KBM-7 (cell line): Measurements from ENCODE around the gene SAMD1.
A peak's percentile ranks its signal among the peaks of the same experiment; 100 is the strongest.

ENCODE experiments used
- DNase-seq: peaks from one replicate; pipeline ENCODE4 v3.0.0-alpha.2; 2015
- in situ Hi-C: fragments of 300-500 bp; cut with MboI; formaldehyde crosslinking; loops from 2 replicates; pipeline ENCODE4 v1.14.3; 2020; ENCODE audit warnings: low sequenced_read_pairs, low pct_unique_long_range_greater_than_20kb, mixed read lengths

Gene SAMD1

DNA sequence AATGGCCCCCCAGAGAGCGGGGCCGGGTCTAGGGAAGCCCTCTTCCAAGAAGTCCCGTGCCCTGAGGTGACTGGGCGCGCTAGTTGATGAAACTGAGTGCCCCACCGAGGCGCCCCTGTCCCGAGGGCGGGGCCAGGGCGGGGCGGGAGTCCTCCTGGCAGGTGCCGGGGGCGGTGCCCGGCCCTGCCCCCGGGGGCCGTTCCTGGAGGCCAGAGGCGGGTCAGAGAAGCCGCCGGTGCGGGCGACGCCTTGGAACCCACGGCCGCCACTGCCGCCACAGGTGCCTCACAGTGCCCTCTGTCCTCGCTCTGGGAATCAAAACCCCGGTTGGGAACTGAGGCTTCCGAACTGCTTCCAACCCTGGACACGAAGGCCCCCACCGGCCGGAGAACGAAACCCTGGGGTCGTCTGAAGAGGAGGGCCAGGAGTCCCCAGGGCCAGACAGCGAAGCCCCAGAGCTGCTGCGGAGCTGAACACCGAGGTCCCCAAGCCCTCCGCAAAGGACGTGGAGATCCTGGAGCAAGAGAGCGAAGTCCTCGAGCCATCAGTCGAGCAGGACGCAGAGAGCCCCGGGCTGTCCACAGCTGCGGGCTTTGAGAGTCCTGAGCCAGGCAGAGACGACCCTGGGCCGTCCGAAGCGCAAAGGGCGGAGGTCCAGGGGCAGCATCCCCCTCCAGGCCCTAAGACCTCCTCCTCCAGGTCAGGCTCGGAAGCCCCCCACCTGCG is 17.9 kb downstream of the SAMD1 start, which contains the start of gene MISP3:
Gene MISP3 (plus strand): TSS at position 252 of the 726 bp plus-strand sequence. CDS start 524 bp downstream, outside the sequence.
- peak; percentile 42 for DNase-seq
- in situ Hi-C loops = loop anchor here (25.0 kb wide), 1 partner anchor 185 kb away; the partner anchor contains the start of gene NANOS3

DNA sequence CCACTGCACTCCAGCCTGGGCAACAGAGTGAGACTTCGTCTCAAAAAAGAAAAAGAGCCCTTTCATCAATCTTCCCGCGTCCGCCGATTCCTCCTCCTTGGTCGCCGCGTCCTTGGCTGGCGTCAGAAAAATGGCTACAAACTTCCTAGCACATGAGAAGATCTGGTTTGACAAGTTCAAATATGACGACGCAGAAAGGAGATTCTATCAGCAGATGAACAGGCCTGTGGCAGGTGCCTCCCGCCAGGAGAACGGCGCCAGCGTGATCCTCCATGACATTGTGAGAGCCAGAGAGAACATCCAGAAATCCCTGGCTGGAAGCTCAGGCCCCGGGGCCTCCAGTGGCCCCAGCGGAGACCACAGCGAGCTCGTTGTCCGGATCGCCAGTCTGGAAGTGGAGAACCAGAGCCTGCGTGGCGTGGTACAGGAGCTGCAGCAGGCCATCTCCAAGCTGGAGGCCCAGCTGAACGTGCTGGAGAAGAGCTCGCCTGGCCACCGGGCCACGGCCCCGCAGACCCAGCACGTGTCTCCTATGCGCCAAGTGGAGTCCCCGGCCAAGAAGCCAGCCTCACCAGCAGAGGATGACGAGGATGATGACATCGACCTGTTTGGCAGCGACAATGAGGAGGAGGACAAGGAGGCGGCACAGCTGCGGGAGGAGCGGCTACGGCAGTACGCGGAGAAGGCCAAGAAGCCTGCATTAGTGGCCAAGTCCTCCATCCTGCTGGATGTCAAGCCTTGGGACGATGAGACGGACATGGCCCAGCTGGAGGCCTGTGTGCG is 20.1 kb downstream of the SAMD1 start:
- in situ Hi-C loops = loop anchor here (25.0 kb wide), 1 partner anchor 183 kb away; the partner anchor contains the start of gene NANOS3

DNA sequence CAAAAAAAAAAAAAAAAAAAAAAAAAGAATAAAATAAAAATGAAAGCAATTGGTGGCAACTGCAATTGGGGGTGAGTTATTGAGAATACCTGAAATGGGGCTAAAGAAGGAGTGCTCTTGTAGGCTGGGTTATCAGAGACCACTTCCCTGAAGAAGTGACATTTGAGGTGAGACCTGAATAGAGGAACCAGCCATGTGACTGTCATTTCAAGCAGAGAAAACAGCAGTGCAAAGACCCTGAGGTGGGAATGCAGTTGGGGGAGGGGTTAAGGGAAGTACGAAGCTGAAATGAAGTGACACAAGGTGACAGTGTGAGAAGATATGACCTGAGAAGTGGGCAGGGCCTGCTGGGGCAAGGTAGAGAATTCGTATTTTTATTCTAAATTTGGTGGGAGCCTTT is 24.4 kb downstream of the SAMD1 start:
- in situ Hi-C loops = loop anchor here (25.0 kb wide), 1 partner anchor 179 kb away; the partner anchor contains the start of gene NANOS3
- DNase-seq = peak; percentile 34

More for the DNA sequence above, 20.1 kb downstream of the SAMD1 start:
- no peak for DNase-seq

DNA sequence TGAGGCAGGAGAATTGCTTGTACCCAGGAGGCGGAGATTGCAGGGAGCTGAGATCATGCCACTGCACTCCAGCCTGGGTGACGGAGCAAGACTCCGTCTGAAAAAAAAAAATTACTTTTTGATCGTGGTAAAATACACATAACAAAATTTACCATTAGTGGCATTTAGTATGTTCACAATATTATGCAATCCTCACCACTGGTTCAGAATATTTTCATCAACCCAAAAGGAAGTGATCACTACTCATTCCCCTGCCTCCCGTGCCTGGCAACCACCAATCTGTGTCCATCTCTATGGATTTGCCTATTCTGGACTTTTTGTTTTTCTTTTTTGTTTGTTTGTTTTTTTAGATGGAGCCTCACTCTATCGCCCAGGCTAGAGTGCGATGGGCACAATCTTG is 27.4 kb downstream of the SAMD1 start:
- in situ Hi-C loops = loop anchor here (25.0 kb wide), 1 partner anchor 176 kb away; the partner anchor contains the start of gene NANOS3
- DNase-seq = no peak

DNA sequence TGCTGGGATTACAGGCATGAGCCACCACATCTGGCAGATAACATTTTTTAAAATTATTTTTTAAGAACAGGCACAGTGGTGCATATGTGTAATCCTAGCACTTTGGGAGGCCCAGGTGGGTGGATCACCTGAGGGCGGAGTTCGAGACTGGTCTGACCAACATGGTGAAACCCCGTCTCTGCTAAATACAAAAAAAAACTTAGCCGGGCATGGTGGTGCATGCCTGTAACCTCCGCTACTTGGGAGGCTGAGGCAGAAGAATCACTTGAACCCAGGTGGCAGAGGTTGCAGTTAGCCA is 28.0 kb downstream of the SAMD1 start:
- no peak for DNase-seq
- in situ Hi-C loops = loop anchor here (25.0 kb wide), 1 partner anchor 175 kb away; the partner anchor contains the start of gene NANOS3

DNA sequence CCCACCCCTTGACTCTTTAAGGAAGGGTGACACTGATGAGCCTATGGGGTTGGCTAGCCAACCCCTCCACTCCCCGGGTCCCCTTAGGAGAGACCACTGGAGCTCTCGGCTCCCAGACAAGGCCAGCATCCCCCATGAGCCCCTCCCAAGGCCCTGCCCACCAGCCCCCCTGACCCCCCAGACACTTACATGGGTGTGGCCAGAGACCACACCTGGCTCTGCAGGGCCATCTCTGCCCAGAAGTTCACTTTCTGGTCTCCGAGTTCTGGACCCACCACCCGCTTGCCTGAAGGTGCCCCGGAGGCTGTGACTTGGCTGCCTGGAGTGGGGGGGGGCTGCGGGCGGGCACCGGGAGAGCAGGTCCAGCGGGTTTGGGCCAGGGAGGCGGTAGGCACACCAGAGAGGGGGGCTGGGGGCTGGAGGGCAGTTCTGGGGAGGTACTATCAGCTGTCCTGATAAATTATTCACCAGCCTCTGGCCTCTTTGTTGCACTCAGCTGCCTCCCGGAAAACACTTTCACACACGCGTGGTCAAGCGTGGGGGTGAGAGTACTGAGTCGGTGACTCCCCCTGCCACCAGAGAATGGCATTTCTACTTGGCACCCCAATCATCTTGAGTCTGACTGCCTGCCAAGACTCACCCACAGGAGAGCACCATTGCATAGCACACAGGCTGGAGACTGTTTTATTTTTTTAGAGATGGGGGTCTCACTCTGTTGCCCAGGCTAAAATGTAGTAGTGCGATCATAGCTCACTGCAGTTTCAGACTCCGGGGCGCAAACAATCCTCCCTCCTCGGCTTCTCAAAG is 28.6 kb downstream of the SAMD1 start, which contains the start of gene PALM3:
Gene PALM3 (minus strand): TSS at position 326 of the 807 bp plus-strand sequence. CDS start 96 bp downstream, at position 230.
- DNase-seq = no peak
- in situ Hi-C loops = loop anchor here (25.0 kb wide), 1 partner anchor 175 kb away; the partner anchor contains the start of gene NANOS3

DNA sequence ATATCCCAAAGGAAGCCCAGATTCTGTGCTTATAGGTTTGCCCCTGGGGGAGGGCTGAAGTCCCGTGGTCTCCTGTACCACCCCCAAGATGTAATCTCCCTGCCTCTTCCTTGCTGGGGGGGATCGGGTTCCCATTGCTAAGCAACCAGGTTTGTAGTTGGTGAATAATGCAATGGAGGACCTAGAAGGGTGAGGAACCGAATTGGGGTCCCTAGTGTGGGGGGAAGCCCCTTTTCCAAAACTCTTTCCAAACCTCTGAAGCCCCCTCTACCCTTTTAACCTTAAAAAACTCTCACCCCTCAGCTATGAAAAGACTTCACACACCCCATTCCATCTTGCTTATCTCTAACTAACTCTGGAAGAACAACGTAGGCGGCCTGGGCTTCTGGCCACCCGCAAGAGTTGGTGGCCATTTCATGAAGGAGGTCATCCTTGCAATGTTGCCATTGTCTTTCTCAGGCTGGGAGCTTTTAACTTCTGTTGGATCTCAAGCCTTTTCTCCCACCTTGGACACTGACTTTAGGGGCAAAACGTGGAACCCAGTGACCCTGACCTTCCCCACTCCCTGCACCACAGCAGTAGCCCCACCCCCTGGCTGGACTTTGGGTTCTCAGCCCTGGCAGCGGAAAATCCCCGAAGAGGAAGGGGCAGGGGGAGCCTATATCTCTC is 29.3 kb downstream of the SAMD1 start:
- in situ Hi-C loops = loop anchor here (25.0 kb wide), 1 partner anchor 174 kb away; the partner anchor contains the start of gene NANOS3
- DNase-seq = no peak

DNA sequence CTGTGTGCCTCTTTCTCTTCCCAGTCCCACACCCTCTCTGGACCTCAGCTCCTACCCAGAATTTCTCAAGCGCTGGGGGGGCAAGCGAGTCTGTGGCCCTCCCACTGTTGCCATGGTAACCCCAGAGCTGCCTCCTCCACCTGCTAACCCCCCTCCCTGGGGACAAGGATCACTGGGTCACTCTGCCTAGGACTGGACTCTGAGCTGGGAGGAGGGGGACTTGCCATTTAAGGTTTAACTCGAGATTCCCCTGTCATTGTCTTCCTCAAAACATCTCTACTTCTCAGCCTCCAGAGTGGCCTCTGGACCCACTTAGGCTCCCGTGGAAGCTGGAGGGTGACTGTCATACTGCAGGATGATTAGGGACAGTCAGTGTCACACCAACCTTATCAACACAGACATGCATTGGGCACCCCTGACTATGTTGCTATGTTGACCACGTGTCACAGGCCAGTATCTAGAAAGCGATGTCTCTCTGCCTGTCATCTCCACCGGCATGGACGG is 30.8 kb downstream of the SAMD1 start:
- in situ Hi-C loops = loop anchor here (25.0 kb wide), 1 partner anchor 172 kb away; the partner anchor contains the start of gene NANOS3

DNA sequence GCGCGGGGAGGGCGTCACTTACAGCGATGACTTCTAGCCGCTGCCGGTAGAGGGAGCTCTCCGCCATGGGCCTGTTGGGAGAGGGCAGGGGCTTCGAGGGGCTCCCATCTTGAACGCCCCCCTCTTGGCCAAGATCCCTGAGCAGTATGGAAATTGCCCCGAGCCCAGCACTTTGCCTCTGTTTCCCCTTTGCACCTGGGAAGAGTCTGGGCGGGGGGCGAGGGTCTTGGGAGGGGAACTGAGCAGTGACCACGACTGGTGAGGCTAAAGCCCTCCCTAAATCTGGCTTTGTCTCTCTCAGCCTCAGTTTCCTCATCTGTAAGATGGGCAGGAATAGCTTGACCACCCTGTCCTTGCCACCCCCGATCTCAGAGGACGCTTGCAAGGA is 31.5 kb downstream of the SAMD1 start:
- in situ Hi-C loops = loop anchor here (25.0 kb wide), 1 partner anchor 172 kb away; the partner anchor contains the start of gene NANOS3
- DNase-seq = no peak

More for the DNA sequence above, 30.8 kb downstream of the SAMD1 start:
- DNase-seq = no peak

DNA sequence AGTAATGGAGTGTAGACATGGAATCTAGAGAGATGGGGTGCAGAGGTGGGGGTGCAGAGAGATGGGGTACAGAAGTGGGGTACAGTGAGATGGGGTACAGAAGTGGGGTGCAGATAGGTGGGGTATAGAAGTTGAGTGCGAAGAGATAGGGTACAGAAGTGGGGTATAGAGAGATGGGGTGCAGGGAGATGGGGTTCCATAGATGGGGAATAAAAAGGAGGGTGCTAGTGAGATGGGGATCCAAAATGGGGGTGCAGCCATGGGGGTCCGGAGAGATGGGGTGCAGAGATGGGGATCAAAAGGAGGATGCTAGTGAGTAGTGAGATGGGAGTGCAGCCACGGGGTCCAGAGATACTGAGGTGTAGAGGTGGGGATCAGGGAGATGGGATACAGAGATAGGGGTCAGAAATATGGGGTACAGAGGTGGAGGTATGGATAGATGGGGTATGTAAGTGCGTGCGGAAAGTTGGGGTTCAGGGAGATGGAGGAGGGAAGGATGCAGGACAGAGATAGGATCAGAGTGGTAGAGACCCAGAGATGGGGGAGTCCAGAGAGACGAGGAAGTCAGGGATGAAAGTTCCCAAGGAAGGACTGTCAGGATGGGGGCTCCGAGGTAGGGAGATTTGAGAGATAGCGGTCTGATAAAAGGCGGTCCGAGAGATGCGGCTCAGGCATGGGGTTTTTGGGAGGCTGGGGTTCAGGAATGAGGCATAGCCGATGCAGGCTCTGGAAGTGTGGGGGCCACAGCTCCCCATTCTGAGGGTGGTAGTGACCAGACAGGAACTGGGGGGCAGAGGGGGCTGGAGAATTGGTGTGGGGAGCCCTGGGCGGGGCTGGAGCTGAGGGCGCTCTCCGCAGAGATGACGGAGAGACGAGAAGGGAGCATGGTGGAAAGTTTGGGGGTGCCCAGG is 32.1 kb downstream of the SAMD1 start:
- no peak for DNase-seq
- in situ Hi-C loops = loop anchor here (25.0 kb wide), 1 partner anchor 171 kb away; the partner anchor contains the start of gene NANOS3

DNA sequence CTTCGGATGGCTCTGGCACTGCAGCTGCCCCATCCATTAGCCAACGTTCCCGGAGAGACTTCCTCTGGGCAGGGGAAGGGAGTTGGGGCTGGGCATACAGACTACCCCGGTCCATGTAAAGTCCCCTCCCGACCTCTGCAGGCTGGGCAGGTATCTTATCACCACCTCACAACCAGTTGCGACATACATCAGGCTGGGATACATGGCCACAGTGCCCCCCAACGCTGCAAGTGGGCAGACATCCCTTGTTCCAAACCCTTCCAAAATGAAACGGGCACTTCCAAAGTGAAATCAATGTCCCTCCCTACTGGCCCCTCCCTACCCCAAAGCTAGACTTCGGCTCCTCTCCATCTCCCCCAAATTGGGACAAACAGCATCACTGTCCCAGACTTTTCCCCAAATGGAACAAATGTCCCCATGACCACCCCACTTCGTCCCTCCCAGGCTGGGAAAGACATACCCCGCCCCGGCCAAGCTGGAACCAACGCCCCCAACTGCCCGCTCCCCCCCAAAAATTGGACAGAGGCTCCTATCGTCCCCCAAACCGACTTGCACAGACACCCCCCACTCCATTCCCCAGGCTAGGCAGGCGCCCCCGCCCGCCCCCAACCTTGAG is 33.7 kb downstream of the SAMD1 start:
- no peak for DNase-seq
- in situ Hi-C loops = loop anchor here (25.0 kb wide), 1 partner anchor 170 kb away; the partner anchor contains the start of gene NANOS3

DNA sequence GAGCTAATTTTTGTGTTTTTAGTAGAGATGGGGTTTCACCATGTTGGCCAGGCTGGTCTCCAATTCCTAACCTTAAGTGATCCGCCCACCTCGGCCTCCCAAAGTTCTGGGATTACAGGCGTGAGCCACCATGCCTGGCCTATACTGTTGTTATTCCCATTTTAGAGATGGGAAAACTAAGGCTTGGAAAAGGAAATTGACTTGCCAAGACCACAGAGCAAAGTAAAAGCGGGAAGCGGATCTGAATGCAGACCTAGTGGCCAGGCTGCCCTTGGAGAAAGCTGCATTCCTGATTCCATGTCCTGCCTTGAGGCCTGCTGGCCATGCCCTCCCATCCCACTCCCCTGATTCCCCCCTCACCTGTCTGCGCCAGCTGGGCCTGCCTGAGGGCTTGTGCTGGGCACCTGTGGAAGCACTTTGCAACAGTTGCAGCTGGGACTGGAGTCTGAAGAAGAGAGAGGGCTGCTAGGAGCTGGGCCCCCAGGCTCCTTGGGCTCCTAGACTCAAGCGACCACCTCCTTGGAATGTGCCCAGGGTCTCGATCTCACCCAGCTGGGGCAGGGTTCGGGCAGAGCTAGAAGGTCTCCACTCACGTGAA is 34.4 kb downstream of the SAMD1 start:
- in situ Hi-C loops = loop anchor here (25.0 kb wide), 1 partner anchor 169 kb away; the partner anchor contains the start of gene NANOS3
- DNase-seq = no peak

DNA sequence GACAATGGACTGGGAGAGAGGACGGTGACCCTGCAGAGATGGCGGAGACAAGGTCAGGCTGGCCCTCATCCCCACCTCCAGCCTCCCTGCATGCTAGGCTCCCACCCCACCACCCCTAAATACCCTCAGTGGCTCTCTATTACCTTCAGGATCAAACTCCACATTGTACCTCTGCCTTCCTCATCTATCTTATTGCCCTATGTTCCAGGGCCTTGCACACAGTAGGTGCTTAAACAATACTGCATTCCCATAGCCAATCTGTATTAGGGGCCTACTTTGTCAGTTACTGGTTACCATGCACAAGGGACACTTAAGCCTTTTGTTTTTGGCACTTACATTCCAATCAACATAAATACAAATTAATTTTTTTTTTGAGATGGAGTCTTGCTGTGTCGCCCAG is 35.2 kb downstream of the SAMD1 start:
- in situ Hi-C loops = loop anchor here (25.0 kb wide), 1 partner anchor 168 kb away; the partner anchor contains the start of gene NANOS3

DNA sequence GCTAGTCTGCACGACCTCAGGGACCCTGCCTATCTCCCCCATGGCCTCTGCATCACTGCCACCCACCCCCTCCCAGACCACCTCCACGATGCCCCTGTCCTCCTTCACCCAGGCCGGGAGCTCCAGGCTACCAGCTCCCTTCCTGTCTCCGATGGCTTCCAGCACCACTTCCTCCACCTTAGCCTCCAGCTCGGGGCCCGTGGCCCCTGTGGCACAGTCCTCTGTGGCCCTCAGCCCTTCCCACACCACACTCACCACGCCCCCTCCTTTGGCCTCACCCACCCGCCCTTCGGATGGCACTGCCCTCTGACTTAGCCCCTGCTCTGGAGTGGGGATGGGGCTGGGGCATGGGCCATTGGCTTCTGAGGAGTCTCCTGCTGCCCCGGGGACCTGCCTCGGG is 35.8 kb downstream of the SAMD1 start:
- DNase-seq = no peak
- in situ Hi-C loops = loop anchor here (25.0 kb wide), 1 partner anchor 167 kb away; the partner anchor contains the start of gene NANOS3

More for the DNA sequence above, 35.2 kb downstream of the SAMD1 start:
- DNase-seq = no peak

DNA sequence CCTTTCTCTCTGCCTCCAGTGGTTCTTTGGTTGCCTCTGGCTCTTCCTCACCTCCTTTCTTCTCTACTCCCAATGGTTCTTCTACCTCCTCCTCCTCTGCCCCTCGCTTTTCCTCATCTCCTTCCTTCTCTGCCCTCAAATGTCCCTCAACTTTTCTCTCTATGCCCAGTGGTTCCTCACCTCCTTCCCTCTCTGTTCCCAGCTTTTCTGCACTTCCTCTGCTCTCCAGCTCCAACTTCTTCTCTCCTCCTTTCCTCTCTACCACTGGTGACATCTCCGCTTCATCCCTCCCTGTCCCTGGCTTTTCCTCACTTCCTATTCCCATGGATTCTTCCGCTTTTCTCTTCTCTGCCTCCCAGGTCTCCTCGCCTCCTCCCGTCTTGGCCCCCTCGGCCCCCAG is 36.5 kb downstream of the SAMD1 start:
- in situ Hi-C loops = loop anchor here (25.0 kb wide), 1 partner anchor 167 kb away; the partner anchor contains the start of gene NANOS3

DNA sequence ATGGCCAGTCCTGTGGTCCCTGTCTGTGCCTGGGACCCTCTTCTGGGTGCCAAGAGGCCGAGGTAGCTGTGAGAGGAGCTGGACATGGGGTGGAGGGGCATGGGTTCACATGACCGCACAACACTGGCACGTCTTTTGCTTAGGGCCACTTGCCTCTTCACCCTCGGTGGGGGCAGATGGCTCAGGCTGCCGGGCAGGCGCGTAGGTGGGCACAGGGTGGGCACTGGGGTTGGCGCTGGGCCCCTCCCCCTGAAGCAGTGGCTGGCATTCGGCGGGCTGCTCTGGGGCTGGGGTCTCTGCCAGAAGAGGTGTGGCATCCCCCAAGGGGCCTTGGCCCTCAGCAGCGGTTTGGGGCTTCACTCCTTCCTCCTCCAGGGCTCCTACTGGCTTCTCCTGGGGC is 37.1 kb downstream of the SAMD1 start:
- in situ Hi-C loops = loop anchor here (25.0 kb wide), 1 partner anchor 166 kb away; the partner anchor contains the start of gene NANOS3
- DNase-seq = no peak

More for the DNA sequence above, 36.5 kb downstream of the SAMD1 start:
- no peak for DNase-seq
